ENCODE measurements around the gene ERICH6.

GRCh38 chr3:150631515-150632221 is 72.1 kb downstream of the ERICH6 start:
- TF ChIP-seq CTCF (conservative IDR thresholded peaks at IDR 0.05) (no peak), EZH2 (IDR thresholded peaks at IDR 0.05; ENCODE audit: low read depth) (no peak)

All from PC-9 (cell line).